NCI-H1092 (cell line): ENCODE results near the gene PRSS50.

ENCODE experiments used
- DNase-seq: peaks from one replicate; lab custom pipeline; 2025; lab: John Stamatoyannopoulos, UW

The PRSS50 gene

GRCh38 chr3:46690798-46691197 is 26.9 kb downstream of the PRSS50 start:
- no peak for DNase-seq

DNA sequence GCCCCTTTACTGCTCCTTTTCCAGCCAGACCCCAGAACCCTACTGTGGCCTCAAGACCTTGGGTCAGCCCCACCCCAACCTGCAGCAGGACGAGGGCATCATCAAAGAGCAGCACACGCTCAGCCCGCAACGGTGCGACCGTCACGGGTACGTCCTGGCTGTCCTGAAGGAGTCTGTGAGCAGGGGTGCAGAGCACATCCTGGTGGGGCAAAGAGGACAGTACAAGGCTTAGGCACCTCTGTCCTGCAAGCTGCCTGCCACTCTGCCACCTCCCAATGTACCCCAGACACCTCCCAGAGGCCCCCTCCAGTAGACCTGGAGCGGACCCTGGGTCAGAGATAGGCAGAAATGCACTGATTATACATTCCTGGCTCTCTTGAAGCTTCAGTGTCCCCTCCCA is 32.2 kb downstream of the PRSS50 start:
- DNase-seq: no peak

DNA sequence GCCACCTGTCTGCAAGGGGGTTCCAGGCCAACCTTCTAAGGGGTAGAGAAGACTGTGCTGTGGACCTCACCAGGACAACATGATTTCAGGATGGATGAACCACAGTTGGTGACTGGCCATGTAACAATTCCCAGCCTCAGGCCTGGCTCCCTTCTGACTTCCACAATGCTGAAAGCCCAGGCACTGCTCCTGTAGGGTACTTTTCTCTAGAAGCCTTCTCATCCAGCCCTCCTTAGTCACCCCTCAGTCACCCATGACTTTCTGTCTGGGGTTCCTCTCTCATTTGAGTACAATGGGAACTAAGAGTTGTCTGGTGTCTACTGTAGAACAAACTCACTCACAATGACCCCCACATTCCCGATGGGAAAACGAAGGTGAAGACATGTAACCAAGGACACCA is 32.8 kb downstream of the PRSS50 start:
- DNase-seq: no peak

DNA sequence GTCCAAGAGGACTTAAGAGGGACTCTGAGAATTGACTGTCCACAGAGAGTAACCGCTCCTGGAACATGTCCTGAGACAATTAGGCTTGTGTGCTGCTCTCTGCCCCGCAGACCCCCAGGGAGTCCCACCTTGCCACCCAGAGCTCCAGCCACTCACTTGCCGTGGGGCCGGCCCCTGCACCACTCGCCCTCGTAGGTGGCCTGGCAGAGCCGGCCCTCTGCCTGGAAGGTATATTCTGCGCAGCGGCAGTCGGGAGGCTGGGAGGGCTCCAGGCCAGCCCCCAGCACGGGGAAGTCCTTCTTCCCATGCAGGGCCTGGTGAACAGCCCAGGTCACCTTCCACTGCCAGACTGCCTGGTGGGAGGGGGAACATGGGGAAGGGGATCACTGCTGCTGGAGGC is 34.7 kb downstream of the PRSS50 start:
- no peak for DNase-seq

DNA sequence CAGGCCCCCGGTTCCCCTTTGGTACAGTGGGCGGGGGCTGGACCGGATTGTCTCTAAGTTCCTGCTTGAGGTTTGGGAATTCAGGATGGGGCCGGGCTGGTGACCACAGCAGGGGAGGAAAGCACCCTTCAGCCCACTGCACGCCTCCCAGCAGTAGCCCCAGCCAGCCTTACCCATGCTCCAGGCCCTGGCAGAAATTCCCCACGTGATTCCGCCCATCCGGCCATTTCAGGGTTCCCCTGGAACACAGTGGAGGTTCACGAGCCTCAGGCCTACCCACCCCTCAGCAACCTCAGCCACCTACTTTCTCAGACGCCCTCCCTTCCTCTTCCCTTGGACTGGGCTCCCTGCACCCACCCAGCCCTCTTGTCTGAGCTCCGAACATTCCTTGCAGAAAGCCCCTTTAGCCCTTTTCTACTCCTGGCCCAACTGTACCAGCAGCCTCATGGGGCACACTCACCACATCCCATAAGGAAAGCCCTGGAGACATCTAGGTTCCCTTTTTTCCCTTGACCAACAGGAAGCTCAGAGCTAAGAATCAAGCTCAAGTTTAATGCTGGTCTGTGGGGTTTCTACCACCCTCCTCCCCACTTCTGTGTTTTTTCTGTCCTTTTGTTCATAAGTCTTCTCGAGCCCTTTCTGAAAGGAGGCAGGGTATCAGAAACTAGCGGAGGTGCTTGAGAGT is 35.7 kb downstream of the PRSS50 start:
- DNase-seq: no peak

- DNase-seq: no peak
These were observed 36.3 kb downstream of the PRSS50 start for GRCh38 chr3:46681387-46681786.

DNA sequence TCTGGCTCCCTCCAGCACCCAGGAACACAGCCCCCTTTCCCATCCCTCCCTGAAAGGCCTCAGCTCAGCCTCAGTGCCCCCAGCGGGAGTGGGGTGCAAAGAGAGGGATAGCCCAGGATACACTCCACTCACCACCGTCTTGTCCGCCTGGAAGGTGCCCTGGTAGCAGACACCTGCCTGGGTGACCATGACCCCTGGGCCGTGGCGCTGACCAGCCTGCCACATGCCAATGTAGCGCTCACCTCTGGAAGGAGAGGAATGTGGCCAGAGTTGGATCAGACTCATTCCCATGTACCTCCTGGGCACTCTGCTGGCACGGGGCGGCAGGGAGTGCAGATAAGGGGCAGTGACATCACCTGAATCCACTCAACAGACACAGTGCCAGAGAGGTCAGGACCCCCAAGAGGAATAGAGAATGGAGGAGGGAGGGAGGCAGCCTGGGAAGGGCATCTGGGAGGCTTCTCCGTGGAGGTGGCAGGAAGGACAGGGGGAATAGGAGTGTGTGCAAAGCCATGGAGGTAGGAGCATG is 37.3 kb downstream of the PRSS50 start:
- DNase-seq: no peak

- DNase-seq: no peak
These were observed 38.0 kb downstream of the PRSS50 start for GRCh38 chr3:46679681-46680080.

- DNase-seq: no peak
These were observed 39.4 kb downstream of the PRSS50 start for GRCh38 chr3:46678280-46678679.

DNA sequence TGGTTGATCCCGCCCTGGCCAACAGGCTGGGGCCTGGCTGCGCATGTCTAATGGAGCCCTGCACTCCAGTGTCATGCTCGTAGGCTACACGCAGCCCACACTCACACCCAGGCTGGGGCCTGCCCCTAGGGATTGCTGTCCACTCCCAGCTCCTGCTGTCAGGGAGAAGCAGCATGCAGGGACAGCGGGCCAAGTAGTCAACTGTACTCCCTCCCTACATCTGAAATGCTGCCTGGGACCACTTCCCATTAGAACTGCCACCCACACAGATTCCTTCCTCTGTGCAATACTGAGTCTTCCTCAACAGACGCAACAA is 40.3 kb downstream of the PRSS50 start:
- DNase-seq: no peak

DNA sequence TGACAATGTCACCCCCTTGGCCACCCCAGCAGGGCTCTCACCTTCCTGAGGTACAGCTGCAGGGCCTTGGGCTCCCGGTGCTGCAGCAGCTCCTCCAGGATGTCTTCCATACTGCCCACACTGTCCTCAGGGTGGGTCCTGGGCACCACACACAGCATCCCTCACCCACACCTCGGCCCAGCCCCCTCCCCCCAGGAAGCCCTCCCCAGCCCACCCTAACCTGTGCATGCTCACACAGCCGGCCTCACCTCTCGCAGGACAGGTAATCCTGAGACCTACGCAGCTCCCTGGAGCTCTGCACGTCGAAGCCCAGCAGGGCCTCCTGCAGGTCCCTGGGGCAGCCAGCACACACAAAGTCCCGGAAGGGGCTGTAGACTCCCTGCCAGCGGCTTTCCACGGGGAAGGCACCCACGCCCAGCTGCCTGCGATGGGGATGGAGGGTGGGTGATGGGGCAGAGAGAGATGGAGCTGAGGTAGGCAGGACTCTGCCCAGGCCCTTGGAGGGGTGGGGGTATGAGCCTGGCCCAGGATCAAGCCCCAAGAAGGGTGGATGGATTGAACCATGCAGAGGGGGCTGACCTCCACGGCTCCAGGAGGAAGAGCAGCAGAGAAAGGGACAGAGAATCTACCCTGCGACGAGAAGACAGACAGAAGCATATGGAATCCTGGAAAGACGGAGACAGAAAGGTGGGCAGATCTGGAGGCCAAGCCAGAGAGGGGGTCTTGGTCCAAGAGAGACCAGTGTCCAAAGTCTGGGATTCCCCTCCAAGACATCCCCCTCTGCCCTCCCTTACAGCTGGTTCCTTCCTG is 40.9 kb downstream of the PRSS50 start:
- DNase-seq: no peak

GRCh38 chr3:46675843-46676567 is 41.7 kb downstream of the PRSS50 start:
- no peak for DNase-seq

GRCh38 chr3:46675426-46675825 is 42.2 kb downstream of the PRSS50 start:
- DNase-seq: no peak

- no peak for DNase-seq
These were observed 43.4 kb downstream of the PRSS50 start for GRCh38 chr3:46674031-46674845.

DNA sequence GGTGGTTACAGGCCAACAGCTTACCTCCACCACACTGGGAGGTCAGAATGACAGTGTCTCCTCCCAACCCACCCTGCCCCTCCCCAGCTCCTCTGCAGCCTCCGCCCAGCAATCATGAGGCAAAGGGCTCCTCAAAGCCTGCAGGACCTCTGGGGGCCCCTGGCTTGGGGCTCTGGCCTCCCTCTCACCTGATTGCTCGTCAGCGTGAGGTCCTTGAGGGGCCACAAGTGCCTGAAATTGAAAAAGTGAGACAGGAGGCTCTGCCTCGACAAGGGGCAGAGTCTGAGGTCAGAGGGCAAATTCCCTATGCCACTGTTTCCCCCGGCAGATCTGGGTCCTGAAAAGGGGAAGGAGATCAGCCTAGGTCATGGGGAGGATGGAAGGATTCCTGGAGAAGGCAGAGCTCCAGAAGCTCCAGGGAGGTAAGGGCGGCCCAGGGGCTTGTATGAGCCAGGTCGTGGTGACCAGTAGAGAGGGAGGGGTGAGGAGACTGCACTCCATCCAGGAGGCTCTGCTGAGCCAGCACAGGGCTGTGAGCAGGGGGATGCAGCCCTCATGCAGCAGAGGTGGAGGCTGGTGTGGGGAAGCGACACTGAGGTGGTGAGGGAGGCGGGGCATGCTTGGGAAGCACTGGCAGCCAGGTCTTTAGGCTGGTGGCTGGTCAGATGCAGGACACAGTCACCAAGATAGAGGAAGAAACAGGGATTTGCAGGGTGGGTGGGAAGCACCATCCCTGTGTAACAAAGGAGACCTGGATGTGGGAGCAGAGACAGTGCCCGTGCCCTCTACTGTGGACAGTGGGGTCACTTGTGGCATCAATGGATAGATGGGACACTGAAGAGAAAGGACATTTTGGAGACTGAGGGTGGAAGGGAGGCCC is 44.3 kb downstream of the PRSS50 start:
- no peak for DNase-seq

GRCh38 chr3:46672349-46672695 is 45.3 kb downstream of the PRSS50 start:
- DNase-seq: no peak

GRCh38 chr3:46671541-46672348 is 45.9 kb downstream of the PRSS50 start:
- DNase-seq: no peak

DNA sequence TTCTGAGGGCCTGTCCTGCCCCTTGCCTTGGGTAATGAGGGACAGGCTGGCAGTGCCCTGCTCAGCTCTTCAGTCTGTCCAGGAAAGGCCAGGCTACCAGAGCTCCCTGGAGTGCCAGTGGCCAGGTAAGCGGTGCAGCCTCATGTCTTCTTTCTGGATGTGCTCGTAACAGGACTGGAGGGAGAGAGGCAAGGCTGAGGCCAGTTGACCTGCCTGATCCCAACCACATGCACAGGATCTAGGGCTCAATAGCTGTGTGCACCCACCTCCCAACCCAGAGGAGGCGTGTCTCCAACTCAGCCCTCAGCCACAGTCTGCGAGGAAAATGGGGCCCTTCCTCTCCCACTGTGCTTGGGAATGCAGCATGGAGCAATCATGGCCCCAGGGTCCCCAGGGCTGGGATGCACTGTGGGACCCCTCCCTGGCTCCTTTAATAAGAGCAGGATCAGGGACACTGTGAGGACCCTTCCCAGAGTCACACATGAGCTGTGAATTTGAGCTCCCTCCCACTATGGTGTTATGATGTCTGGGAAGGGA is 46.7 kb downstream of the PRSS50 start:
- DNase-seq: no peak

DNA sequence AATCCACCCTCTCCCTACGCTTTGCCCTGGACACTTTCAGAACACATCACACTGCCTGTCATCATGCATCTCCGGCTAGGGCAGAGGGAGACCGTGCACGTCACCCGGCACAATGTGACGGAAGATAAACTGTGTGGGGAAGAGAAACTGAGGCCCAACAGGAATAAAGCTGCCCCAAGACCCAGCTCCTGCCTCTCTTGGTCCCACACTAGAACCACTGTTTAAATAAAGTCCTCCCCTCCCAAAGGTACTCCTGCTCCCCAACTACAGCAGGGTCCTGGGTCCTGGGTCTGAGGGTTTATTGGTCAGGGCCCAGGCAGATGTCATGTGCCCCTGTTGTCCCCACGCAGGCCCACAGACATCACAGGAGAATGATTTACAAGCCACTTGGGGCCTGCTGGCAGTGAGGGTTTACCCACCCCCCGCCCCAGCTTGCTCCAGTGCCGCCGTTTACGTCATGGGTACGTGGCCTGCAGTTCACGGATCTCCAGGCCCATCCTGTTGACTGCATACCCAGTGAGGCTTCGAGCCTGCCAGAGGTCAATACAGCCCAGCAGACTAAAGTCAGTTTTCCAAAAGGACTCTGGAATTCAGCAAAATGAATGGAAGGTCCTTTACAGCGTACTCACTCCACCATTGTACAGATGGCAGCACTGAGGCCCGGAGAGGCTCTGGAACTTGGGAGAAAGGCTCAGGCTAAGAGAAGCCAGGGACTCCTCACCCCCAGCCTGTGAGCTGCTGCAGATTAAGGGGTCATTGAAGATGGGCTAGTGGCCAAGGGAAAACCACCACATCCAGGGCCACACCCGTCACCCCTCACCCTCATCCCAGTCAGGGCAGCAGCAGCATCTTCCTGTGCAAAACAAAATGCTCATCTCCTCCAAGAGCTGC is 47.4 kb downstream of the PRSS50 start:
- no peak for DNase-seq
